GM19468 (cell line): Measurements from ENCODE around the gene PIGH.

Experiments
- ATAC-seq: cut with Tn5 transposase; IDR thresholded peaks from one replicate; pipeline ENCODE4 v1.9.1; 2021; ENCODE audit warnings: mild to moderate bottlenecking, moderate library complexity, moderate number of reproducible peaks; ENCODE audit not compliant: unreplicated experiment; ENCODE audit errors: extremely low read depth

PIGH gene

GRCh38 chr14:67576216-67576955 is 23.7 kb downstream of the PIGH start:
- ATAC-seq, result no peak

- no peak for ATAC-seq
Measured at GRCh38 chr14:67575684-67576083, 24.4 kb downstream of the PIGH start.

- ATAC-seq, result no peak
Measured at GRCh38 chr14:67574806-67575205, 25.3 kb downstream of the PIGH start.

DNA sequence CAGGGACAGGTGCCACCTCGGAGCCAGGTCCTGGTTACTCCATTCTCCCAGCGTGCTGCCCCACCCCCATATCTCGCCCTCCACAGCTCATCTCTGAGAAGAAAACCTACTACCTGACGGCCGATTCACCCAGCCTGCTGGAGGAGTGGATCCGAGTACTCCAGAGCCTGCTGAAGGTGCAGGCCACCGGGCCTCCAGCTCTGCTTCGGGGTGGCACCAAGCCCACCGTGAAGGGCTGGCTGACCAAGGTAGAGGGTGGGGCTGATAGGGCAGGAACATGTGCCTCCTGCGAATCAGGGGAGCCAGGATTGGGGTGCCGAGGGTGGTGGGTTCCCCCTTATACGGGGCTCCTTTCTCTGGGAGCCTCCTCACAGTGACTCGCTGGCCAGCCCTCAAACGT is 25.9 kb downstream of the PIGH start:
- no peak for ATAC-seq

DNA sequence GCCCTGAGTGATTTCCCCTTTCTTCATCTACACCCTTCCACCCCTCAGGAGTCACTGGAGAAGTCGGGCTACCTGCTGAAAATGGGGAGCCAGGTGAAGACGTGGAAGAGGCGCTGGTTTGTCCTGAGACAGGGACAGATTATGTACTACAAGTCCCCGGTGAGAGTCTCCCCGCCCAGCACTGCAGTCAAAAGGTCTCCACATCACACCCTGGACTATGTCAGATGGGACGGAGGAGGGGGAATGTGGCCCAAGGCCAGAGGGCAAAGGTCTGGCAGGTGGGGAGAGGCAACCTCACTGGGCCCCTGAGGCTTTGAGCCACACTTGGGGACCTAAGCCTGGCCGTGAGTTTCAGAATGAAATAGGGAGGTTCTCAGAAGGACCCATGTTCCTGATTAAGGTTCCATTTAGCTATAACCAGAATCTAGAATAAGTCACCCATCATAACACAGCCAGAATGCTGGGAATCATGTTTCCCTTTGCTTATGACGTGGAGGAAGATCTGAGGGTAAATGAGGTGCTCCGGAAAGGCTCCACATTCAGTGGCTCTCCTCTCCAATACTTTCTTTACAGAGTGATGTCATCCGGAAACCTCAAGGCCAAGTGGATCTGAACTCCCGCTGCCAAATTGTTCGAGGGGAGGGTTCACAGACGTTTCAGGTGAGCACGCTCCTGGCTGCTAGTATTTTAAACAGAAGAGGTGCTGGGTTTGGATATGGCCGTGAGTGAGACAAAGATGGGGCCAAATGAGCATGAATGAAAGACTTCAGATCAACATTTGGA is 26.6 kb downstream of the PIGH start:
- ATAC-seq, result no peak

- no peak for ATAC-seq
Measured at GRCh38 chr14:67572608-67573007, 27.5 kb downstream of the PIGH start.

GRCh38 chr14:67571991-67572323 is 28.1 kb downstream of the PIGH start:
- no peak for ATAC-seq

DNA sequence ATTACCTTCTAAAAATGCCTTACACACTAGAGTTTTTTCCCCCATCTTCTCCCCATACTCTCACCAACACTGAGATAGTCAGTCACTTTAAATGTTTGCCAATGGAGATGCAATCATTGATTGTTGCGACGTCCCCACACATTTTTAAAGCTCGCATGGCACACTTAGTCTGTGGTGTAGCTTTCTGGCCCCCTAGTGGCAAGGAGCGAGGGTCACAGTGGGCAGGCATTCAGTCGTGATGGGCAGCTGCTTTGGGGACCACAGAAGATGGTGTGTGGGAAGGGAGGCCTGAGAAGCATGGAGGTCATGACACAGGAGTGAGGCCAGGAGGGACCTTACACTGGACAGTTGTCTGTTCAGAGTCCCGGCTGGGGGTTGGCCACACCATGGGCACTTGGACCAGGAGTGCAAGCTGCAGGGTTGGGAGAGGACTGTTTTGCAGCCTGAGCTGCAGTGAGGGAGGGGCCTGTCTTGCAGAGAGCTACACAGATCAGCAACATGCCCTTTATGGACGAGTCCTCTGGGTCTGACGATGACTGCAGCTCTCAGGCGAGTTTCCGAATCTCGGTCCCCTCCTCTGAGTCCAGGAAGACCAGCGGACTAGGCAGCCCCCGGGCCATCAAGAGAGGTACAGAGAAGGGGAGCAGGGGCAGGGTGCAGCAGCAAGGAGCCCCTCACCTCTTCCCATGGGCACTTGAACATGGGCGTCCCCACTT is 28.6 kb downstream of the PIGH start:
- ATAC-seq, result peak; percentile 39

GRCh38 chr14:67570453-67570852 is 29.6 kb downstream of the PIGH start:
- no peak for ATAC-seq

DNA sequence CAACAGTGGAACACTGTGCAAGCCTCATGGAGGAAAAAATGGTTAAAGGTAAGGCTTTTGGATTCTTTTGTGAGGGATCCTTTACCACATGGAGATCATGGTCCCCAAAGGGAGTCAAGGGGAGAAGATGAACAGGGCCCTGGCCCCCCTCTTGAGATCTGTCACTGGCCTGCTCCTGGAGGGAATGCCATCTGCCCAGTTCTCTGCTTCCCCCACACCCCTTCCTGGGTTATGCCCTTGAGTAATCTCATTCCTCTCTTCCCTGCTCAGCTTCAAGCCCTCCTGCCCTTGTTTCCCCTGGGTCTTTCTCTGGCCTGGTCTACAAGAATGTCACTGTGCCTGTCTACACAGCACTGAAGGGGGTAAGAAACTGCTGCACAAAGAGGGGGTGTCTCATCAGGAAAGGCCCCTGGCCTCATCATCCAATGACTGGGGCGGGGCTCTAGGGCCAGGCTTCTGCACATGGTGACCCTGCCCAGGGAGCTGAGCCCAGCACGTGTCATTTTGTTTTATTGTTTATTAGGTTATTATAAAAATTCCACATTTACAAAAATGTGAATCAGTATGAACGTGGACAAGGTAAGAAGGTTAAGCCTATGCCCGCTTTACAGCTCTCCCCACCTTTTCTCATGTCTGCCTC is 30.3 kb downstream of the PIGH start:
- ATAC-seq, result no peak

DNA sequence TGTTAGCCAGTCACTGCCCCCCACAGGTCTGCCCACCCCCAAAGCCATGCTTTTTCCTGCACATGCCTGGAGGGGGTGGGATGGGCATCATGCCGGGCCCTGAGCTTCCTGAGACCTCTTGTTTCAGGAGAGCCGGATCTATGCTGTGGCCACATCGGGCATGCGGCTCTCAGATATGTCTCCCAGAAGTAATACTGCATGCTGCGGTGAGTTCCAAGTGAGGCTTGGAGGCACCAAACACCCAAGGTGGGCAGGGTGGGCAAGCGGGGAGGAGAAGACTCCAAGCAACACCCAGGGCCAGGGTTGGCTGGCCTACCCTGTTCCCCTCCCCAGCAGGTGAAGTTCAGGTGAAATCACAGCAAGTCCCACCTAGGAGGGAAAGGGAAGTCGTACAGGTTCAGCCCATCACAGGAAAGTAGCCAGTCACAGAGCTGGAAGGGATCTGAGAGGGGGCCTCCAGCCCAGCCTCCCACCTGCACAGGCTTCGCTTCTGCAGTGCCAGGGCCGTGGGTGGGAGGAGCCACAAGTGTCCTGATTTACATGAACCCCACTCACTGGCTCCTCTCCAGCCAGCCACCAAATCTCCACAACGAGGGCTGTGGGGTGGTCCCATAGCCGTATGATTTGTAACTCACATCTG is 30.9 kb downstream of the PIGH start:
- ATAC-seq, result no peak

GRCh38 chr14:67567654-67568053 is 32.4 kb downstream of the PIGH start:
- no peak for ATAC-seq

DNA sequence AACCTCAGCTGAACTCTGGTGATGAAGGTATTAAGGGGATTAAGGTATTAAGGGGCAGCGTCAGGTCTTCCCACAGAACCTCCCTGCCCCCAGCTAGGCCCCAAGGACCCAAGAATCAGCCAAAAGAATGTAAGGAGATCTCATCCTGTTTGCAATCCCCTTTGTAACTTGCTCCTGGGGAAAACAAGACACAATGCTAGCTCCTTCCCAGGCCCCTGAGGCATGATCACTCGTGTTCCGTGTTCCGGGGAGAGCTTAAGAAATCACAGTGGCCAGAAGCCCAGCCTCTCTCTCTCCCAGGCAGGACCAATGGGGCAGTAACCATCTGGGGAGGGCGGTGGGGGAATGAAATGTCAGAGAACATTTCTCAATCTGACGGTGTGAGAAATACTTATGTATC is 33.2 kb downstream of the PIGH start:
- ATAC-seq, result no peak

- ATAC-seq, result no peak
Measured at GRCh38 chr14:67564236-67564635, 35.8 kb downstream of the PIGH start.

DNA sequence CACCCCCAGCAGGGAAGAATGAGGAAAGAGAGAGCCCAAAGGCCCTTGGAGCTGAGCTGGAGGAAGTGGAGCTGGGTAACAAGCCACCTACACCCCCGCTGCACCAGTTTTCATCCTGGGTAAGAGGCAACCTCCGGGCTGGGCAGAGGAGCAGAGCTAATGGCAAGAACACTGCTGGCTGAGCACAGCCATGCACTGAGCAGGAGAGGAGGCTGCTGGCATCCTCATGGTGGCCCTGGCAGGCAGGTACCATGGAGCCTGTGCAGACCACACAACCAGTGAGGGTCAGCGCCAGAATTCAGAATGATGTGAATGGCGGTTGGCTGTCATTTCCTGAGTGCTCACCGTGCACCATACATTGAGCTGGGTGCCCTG is 37.3 kb downstream of the PIGH start:
- no peak for ATAC-seq

GRCh38 chr14:67562025-67562775 is 37.9 kb downstream of the PIGH start:
- ATAC-seq, result no peak

GRCh38 chr14:67559639-67560038 is 40.4 kb downstream of the PIGH start:
- ATAC-seq, result no peak

GRCh38 chr14:67557656-67558055 is 42.4 kb downstream of the PIGH start:
- no peak for ATAC-seq

DNA sequence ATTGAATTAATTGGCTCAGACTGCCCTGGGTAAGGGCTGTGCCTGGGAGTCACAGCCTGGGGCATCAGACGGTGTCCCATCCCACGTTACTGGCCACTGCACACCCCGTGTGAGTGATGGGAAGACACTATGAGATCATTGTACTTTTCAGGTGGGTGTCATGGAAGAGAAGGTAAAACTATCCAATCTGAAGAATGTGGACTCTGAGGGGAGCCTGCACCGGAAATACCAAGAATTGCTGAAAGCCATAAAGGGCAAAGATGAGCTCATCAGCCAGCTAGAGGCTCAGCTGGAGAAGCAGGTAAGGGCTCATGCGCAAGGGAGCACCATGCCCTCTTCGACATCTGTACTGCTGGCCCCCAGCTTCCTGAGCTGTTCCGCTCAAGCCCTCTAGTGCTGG is 43.0 kb downstream of the PIGH start:
- no peak for ATAC-seq

DNA sequence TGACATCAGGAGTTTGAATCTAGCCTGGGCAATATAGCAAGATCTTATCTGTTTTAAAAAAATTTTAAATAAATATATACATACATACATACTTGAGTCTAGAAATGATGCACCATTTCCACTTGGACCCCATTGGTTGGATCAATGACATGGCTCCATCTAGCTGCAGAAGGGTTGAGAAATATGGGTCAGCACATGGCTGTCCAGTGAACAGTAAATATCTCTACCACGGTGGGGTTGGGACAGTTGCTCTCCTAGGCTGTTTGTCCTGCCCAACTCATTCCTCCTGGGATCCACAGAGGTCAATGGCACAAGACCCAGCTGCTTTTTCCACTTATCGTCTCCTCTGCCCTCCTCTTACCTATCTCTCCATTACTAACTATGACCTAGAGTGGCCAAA is 43.4 kb downstream of the PIGH start:
- no peak for ATAC-seq
